ENCODE data around the gene XYLT1. TPM values are rescaled to one million over a fixed set of nuclear protein-coding genes. Genes with fewer than 3 reads are reported as not detected.

XYLT1 gene
- total RNA-seq, 1 experiment from 2014 or later = 14.5 TPM

- H2BK15ac ChIP-seq (ENCODE audit: low read depth, low read length) = no peak overlapping the region
- no peak overlapping the region for H3K18ac ChIP-seq (ENCODE audit: insufficient read length, low read depth, low read length)
- no peak for TF ChIP-seq CTCF (conservative IDR thresholded peaks at IDR 0.05)
- H4K20me1 ChIP-seq (ENCODE audit: control insufficient read depth, insufficient read depth, insufficient read length) = no peaks in the 10 kb centered on the region
- no peak overlapping the region for H2BK12ac ChIP-seq (ENCODE audit: insufficient read length, low read depth, low read length)
- H2BK20ac ChIP-seq (ENCODE audit: low read depth, low read length, poor library complexity, severe bottlenecking) = no peak overlapping the region
- peak overlapping the region; percentile 25; the same call in 1 of the 2 replicates for H3K14ac ChIP-seq (ENCODE audit: insufficient read depth, low read length)
- H2BK120ac ChIP-seq (ENCODE audit: low read depth, low read length, poor library complexity, severe bottlenecking) = no peak overlapping the region
- H3K9me3 ChIP-seq (ENCODE audit: control insufficient read depth, low read depth, low read length) = no peaks in the 10 kb centered on the region
- no peak overlapping the region for H3T11ph ChIP-seq (ENCODE audit: low read length)
- Mint-ChIP-seq H3K9me3 (no peaks in the 10 kb centered on the region; a peak in 1 of 5 replicates), H3K27ac (no peak overlapping the region), H3K36me3 (ENCODE audit: insufficient read depth in 1 of 3, low read depth in 3 of 3) (no peaks in the 10 kb centered on the region; a peak in 1 of 7 replicates), H3K4me3 (no peak overlapping the region), H3K27me3 (ENCODE audit: low read depth) (no peaks in the 10 kb centered on the region), H3K4me1 (peaks cover 11 to 13% of the 10 kb centered on the region in 2 experiments)
- no peak overlapping the region for H2AFZ ChIP-seq (ENCODE audit: low read length)
- no peaks in the 10 kb centered on the region for H3K79me2 ChIP-seq (ENCODE audit: insufficient read depth, low read length)
- H4K5ac ChIP-seq (ENCODE audit: insufficient read length, low read depth, low read length) = no peak overlapping the region
- H3K27me3 ChIP-seq (ENCODE audit: insufficient read depth, low read length) = no peaks in the 10 kb centered on the region
- H2AK5ac ChIP-seq (ENCODE audit: insufficient read length, low read length) = no peak overlapping the region
- H3K4me2 ChIP-seq (ENCODE audit: insufficient read depth, insufficient read length, low read length) = no peak overlapping the region
- no peak overlapping the region for H4K91ac ChIP-seq (ENCODE audit: insufficient read length, low read depth, low read length)
- no peak for DNase-seq
- no peak overlapping the region for H3K23ac ChIP-seq (ENCODE audit: insufficient read length, low read depth, low read length)
- no peaks in the 10 kb centered on the region for H3K23me2 ChIP-seq (ENCODE audit: insufficient read length, low read depth, low read length, poor library complexity, severe bottlenecking)
- no peaks in the 10 kb centered on the region for H3K79me1 ChIP-seq (ENCODE audit: insufficient read depth, low read depth, low read length, poor library complexity, severe bottlenecking)
- H3K56ac ChIP-seq (ENCODE audit: insufficient read length, low read depth, low read length) = no peak overlapping the region
- WGBS (ENCODE audit: extremely low coverage, insufficient read length, low lambda C conversion rate) = no CpG with 5 or more reads among the region's 11 CpGs
- no peaks in the 10 kb centered on the region for H3K4me1 ChIP-seq (ENCODE audit: insufficient read depth, low read length)
- H3K9ac ChIP-seq (ENCODE audit: extremely low read depth, insufficient read length, low read length) = no peak overlapping the region
- H2BK5ac ChIP-seq (ENCODE audit: insufficient read length, low read length) = no peak overlapping the region
- no peak overlapping the region for H3K27ac ChIP-seq (ENCODE audit: insufficient read length, low read depth, low read length)
- H3K4ac ChIP-seq (ENCODE audit: low read depth, low read length) = no peak overlapping the region
- no peak overlapping the region for H4K8ac ChIP-seq (replicated peaks; ENCODE audit: insufficient read length, low read depth, low read length)
Measured at GRCh38 chr16:17063201-17064139, 407.3 kb downstream of the XYLT1 start.

All from H9 (cell line).